Activated naive CD8-positive, alpha-beta T cell treated with anti-CD3 and anti-CD28 coated beads for 36 hours (primary cell): ENCODE data around the gene CFH. TPM values are rescaled to one million over a fixed set of nuclear protein-coding genes. Genes with fewer than 3 reads are reported as not detected.
"Not testable (repeated sequence)": the region's sequence is repeated elsewhere in the genome, so short reads cannot be mapped to it uniquely, and the experiment has no call there.

ENCODE experiments used
- DNase-seq: peaks from one replicate; pipeline ENCODE4 v3.0.0; 2021
- H3K27ac Mint-ChIP-seq: one replicate; pipeline ENCODE4 v1.8.0; 2022; ENCODE audit warnings: mild to moderate bottlenecking, moderate library complexity, mixed read lengths
- H3K27me3 Mint-ChIP-seq: one replicate; pipeline ENCODE4 v1.8.0; 2022; ENCODE audit warnings: mild to moderate bottlenecking, mixed read lengths
- H3K36me3 Mint-ChIP-seq: one replicate; pipeline ENCODE4 v1.8.0; 2021; ENCODE audit warnings: mild to moderate bottlenecking, mixed read lengths
- H3K4me1 Mint-ChIP-seq: one replicate; pipeline ENCODE4 v1.8.0; 2021; ENCODE audit warnings: mixed read lengths
- H3K4me3 Mint-ChIP-seq: one replicate; pipeline ENCODE4 v1.8.0; 2022; ENCODE audit warnings: mild to moderate bottlenecking, moderate library complexity, mixed read lengths
- H3K9me3 Mint-ChIP-seq: one replicate; pipeline ENCODE4 v1.8.0; 2022; ENCODE audit warnings: mixed read lengths
- total RNA-seq, 2 experiments: library from RNA; stranded (reverse); gene quantifications; one replicate each; pipeline ENCODE4 v1.2.3, GENCODE V29; 2021

CFH gene
- total RNA-seq, 2 experiments from 2014 or later, result 0.24 TPM; not detected in 1

DNA sequence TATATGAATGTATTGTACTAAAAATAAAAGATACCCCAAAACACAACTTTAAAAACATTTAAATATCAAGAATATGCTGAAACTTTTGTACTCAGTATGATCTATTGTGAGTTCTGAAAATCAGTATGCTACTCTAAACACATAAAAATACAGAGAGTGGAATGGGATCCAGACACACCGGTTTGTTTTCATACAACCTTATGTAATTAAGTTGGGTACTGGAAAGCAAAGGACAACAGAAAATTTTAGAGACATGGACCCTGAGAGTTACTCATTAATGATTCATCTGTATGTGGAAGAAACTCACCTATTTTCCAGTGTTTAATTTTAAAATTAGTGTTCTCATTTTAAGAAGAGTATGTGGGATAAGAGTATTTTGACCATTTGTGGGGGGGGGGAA lies 121.9 kb downstream of the CFH start:
- Mint-ChIP-seq H3K4me1 (peaks cover 5% of the 10 kb centered on the region), H3K27ac (no peak overlapping the region), H3K36me3 (no peaks in the 10 kb centered on the region), H3K27me3 (no peaks in the 10 kb centered on the region), H3K4me3 (no peak overlapping the region), H3K9me3 (no peaks in the 10 kb centered on the region)
- no peak for DNase-seq

DNA sequence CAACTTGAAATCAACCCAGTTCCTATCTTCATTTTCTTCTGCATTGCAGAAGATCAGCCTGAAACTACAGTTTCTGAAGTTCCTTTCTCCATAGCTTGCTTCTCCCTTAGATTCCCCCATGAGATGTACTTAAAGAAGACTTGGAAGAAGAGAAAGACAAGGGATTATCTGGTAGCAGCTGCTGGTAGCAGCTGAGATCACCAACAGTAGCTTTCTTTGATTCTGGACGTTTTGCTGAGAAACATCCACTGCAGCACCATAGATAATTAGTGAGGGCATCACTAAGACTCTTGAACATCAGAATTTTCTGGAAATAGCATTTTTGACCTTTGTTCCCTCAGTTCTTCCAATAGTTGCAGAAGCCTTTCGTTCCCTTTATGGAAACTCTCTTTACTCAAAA lies 122.3 kb downstream of the CFH start:
- Mint-ChIP-seq H3K4me1 (peaks cover 5% of the 10 kb centered on the region), H3K9me3 (peaks cover under 1% of the 10 kb centered on the region), H3K36me3 (no peaks in the 10 kb centered on the region), H3K4me3 (no peak overlapping the region), H3K27ac (no peak overlapping the region), H3K27me3 (no peaks in the 10 kb centered on the region)
- no peak for DNase-seq

DNA sequence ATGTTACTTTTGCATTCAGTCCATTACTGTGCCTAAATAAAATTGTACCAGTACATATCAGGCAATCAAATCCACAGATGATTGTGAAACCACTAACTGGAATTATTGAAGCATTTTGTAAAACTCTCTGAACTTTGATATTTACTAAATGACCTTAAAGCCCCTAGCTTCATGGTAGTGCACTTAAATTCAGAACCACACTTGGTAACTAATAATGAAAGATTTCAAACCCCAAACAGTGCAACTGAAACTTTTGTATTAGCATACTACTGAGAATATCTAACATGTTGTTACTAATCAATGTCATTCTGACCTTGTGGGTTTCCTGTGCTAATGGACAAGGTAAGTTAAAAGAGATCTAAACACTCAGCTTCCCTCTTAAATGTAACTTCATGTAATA lies 122.8 kb downstream of the CFH start, which contains the start of gene CFHR3:
TSS of gene CFHR3 (plus strand) at position 238 of the 400 bp plus-strand sequence. CDS start at position 285, 47 bp downstream.
- peaks cover 2% of the 10 kb centered on the region for H3K9me3 Mint-ChIP-seq
- DNase-seq, result no peak
- H3K4me3 Mint-ChIP-seq, result no peak within 1 kb of the TSS
- H3K4me1 Mint-ChIP-seq, result peaks cover 5% of the 10 kb centered on the region
- no peaks in the 10 kb centered on the region for H3K36me3 Mint-ChIP-seq
- H3K27me3 Mint-ChIP-seq, result no peaks in the 10 kb centered on the region
- H3K27ac Mint-ChIP-seq, result no peak within 1 kb of the TSS

DNA sequence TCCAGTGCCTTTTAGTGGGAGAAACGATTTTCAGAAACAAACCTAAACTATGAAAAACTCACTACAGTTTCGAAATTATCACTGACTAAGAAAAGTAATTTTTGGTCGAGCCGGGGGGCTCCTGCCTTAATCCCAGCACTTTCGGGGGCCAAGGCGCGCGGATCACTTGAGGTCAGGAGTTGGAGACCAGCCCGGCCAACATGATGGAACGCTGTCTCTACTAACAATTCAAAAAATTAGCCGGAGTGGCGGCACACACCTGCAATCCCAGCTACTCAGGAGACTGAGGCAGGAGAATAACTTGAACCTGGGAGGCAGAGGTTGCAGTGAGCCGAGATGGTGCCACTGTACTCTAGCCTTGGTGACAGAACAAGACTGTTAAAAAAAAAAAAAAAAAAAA lies 125.8 kb downstream of the CFH start:
- Mint-ChIP-seq H3K9me3 (peaks cover 2% of the 10 kb centered on the region), H3K36me3 (no peaks in the 10 kb centered on the region), H3K27me3 (no peaks in the 10 kb centered on the region), H3K4me3 (no peak overlapping the region), H3K27ac (no peak overlapping the region), H3K4me1 (peaks cover 5% of the 10 kb centered on the region)
- DNase-seq, result no peak

DNA sequence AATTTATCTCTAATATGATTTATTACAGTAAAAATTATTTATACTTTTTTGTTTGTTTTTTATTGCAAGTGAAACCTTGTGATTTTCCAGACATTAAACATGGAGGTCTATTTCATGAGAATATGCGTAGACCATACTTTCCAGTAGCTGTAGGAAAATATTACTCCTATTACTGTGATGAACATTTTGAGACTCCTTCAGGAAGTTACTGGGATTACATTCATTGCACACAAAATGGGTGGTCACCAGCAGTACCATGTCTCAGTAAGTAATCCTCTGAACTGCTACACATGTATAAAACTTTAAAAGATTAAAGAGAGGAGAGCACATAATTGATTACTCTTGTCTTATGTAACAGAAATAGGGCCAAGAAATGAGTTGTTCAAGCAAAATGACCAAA lies 127.2 kb downstream of the CFH start:
- H3K27ac Mint-ChIP-seq, result no peak overlapping the region
- H3K36me3 Mint-ChIP-seq, result no peaks in the 10 kb centered on the region
- no peak for DNase-seq
- H3K9me3 Mint-ChIP-seq, result peaks cover 3% of the 10 kb centered on the region
- H3K27me3 Mint-ChIP-seq, result no peaks in the 10 kb centered on the region
- no peak overlapping the region for H3K4me3 Mint-ChIP-seq
- H3K4me1 Mint-ChIP-seq, result peaks cover 2% of the 10 kb centered on the region

DNA sequence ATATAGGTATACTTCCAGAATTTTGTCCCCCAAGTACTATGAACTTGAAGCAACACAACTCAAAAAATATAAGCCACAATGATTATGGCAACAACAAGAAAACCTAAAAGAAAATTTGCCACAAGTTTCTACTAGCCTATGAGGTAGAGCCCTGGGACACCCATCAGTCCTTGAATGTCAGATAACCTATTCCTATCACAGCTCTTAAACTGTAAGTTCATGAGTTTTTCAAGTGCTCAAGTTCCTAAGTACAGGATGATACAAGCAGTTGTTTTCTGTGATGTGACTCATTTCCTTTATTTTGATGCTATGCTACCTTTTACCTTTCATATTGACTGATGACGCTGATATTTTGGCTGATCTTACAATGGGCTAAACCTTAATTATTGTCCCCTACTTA lies 139.4 kb downstream of the CFH start:
- H3K4me3 Mint-ChIP-seq, H3K9me3 Mint-ChIP-seq, H3K36me3 Mint-ChIP-seq, H3K27me3 Mint-ChIP-seq, H3K4me1 Mint-ChIP-seq, DNase-seq, H3K27ac Mint-ChIP-seq: not testable (repeated sequence)

- not testable (repeated sequence) for DNase-seq, H3K27ac Mint-ChIP-seq, H3K27me3 Mint-ChIP-seq, H3K4me1 Mint-ChIP-seq, H3K4me3 Mint-ChIP-seq, H3K36me3 Mint-ChIP-seq, H3K9me3 Mint-ChIP-seq
Observed at GRCh38 chr1:196794103-196794502, 142.3 kb downstream of the CFH start.

Other genes with a start within 250 kb of the CFH start
- gene KCNT2, start 43.6 kb upstream of the CFH start, total RNA-seq, result not detected
- gene CFHR3, start 122.8 kb downstream of the CFH start, total RNA-seq, result not detected
- gene CFHR1, start 167.7 kb downstream of the CFH start, total RNA-seq, result not detected
- gene CFHR4, start 236.0 kb downstream of the CFH start, total RNA-seq, result not detected